ENCODE results near the gene CACUL1. TPM values are rescaled to one million over a fixed set of nuclear protein-coding genes. Genes with fewer than 3 reads are reported as not detected.
A peak's percentile ranks its signal among the peaks of the same experiment; 100 is the strongest.

Gene CACUL1
- total and polyA plus RNA-seq, 5 donors: 7.9 to 37.5 (median 31.6) TPM

DNA sequence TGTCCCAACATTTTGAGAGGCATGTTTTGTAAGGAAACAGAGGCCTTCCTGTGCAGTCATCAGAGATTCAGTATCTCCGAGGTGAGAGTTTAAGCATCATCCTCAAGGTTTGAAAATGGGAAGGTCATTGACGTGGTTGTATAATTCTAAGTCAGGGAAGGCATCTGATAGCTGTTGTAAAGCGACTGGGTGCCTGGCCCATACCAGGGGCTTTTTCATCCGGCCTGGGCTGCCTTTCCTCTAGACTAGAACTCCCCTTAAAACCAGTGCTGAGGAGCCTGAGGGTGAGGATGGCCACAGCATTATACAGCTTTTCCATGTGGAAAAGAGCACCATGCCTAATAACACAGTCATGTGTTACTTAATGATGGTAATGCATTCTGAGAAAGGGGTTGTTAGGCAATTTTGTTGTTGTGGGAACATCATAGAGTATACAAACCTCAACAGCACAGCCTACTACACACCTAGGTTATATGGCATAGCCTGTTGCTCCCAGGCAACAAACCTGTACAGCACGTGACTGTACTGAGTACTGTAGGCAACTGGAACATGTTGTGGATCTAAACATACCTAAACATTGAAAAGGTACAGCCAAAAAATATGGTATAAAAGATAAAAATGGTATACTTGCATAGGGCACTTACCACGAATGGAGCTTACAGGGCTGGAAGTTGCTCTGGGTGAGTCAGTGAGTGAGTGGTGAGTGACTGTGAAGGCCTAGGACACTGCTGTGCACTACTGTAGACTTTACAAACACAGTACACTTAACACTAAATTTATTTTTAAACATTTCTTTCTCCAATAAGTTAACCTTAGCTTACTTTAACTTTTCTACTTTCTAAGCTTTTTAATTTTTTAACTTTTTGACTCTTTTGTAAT, 13.5 kb upstream of the CACUL1 start:
- no peak overlapping the region for H3K4me3 ChIP-seq (ENCODE audit: low read length)
- 78% methylated on average over 6 of the region's 6 CpGs for WGBS
- peaks cover 2% of the 10 kb centered on the region for H3K4me1 ChIP-seq (ENCODE audit: control insufficient read depth, insufficient read depth, low read length)
- no peaks in the 10 kb centered on the region for H3K27me3 ChIP-seq (ENCODE audit: control insufficient read depth, insufficient read depth)
- ATAC-seq (no peak), DNase-seq (no peak)
- intact Hi-C loops (cut with DNase I): no loop called here
- H3K9me3 ChIP-seq (ENCODE audit: control insufficient read depth, low read length): no peaks in the 10 kb centered on the region
- no peak overlapping the region for H3K27ac ChIP-seq (ENCODE audit: low read length)

- H3K9me3 ChIP-seq (ENCODE audit: control insufficient read depth, low read length): no peaks in the 10 kb centered on the region
- peaks cover 2% of the 10 kb centered on the region for H3K4me1 ChIP-seq (ENCODE audit: control insufficient read depth, insufficient read depth, low read length)
- H3K27me3 ChIP-seq (ENCODE audit: control insufficient read depth, insufficient read depth): no peaks in the 10 kb centered on the region
- intact Hi-C loops (cut with DNase I): no loop called here
- no peak overlapping the region for H3K27ac ChIP-seq (ENCODE audit: low read length)
- DNase-seq: no peak
- no peak for ATAC-seq
- WGBS: 78% methylated on average over 6 of the region's 6 CpGs
- H3K4me3 ChIP-seq (ENCODE audit: low read length): no peak overlapping the region
These were observed 12.7 kb upstream of the CACUL1 start for GRCh38 chr10:118767297-118768040.

DNA sequence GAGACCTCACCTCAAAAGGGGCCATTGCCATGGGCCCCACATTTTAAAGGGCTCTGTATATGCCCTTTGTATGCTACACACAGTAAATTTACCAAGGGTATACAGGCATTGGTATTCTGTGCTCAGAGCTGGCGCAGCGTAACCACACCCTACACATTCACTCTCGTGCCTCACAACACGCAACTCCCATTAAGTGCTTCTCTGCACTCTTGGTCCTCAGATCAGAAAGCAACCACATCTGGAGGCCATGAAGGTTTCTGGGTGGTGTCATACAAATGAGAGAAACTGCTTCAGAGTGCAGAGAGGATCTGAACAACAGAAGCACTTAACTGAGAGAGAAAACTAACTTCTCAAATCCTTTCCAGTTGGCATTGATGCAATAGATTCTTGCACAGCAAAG, 9.4 kb upstream of the CACUL1 start:
- intact Hi-C loops (cut with DNase I): no loop called here
- no peak for DNase-seq
- H3K27ac ChIP-seq (ENCODE audit: low read length): no peak overlapping the region
- no peaks in the 10 kb centered on the region for H3K9me3 ChIP-seq (ENCODE audit: control insufficient read depth, low read length)
- peaks cover 2% of the 10 kb centered on the region for H3K4me1 ChIP-seq (ENCODE audit: control insufficient read depth, insufficient read depth, low read length)
- WGBS: 92% methylated on average over 4 of the region's 4 CpGs
- no peak overlapping the region for H3K4me3 ChIP-seq (ENCODE audit: low read length)
- ATAC-seq: no peak
- no peaks in the 10 kb centered on the region for H3K27me3 ChIP-seq (ENCODE audit: control insufficient read depth, insufficient read depth)

DNA sequence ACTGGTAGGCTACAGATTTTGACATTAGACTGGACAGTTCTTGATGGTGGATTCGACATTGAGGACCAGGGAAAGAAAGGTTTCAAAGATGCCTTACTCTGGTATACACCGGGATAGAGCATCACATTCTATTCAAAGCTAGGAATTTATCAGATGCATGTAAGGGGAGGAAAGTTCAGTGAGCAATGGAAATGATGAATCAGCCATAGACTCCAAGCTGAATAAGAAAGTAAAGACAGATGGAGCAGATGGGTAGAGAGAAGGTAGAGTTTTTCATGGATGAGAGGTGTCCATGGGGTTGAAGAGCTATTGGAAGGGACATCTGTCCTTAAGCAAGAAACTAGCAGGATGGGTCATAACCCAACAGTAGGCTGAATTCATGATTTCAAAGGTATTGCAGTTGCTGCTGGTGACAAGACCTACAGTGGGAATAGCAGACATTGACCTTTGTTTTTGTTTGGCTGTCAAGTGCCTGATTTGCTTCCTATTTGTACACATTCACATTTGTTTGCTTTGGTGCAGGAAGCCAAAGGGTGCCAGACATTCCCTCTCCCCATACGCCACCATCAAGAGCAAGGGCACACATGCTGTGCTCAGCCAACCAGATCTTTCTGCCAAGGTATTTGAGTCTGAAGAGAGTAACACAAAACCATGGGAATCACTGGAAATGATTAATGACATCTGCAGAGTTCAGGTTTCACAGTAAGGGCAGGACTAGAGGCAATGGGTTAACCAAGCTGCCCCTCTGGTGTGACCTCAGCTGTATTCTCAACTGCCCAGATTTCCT, 8.6 kb upstream of the CACUL1 start:
- Histone ChIP-seq H3K27ac (ENCODE audit: low read length) (no peak overlapping the region), H3K9me3 (ENCODE audit: control insufficient read depth, low read length) (no peaks in the 10 kb centered on the region), H3K27me3 (ENCODE audit: control insufficient read depth, insufficient read depth) (no peaks in the 10 kb centered on the region), H3K4me1 (ENCODE audit: control insufficient read depth, insufficient read depth, low read length) (peaks cover 2% of the 10 kb centered on the region), H3K4me3 (ENCODE audit: low read length) (no peak overlapping the region)
- 82% methylated on average over 3 of the region's 3 CpGs for WGBS
- intact Hi-C loops (cut with DNase I): no loop called here
- no peak for DNase-seq
- ATAC-seq: no peak

DNA sequence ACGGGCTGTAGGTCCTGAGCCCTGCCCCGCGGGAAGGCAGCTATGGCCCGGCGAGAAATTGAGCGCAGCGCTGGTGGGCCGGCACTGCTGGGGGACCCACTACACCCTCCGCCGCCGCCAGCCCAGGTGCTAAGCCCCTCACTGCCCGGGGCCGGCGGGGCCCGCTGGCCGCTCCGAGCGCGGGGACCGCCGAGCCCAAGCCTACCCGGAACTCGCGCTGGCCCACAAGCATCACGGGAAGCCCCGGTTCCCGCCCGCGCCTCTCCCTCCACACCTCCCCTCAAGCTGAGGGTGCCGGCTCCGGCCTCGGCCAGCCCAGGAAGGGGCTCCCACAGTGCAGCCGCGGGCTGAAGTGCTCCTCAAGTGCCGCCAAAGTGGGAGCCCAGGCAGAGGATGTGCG, 5.5 kb upstream of the CACUL1 start:
- WGBS: 94% methylated on average over 36 of the region's 36 CpGs
- ATAC-seq: no peak

DNA sequence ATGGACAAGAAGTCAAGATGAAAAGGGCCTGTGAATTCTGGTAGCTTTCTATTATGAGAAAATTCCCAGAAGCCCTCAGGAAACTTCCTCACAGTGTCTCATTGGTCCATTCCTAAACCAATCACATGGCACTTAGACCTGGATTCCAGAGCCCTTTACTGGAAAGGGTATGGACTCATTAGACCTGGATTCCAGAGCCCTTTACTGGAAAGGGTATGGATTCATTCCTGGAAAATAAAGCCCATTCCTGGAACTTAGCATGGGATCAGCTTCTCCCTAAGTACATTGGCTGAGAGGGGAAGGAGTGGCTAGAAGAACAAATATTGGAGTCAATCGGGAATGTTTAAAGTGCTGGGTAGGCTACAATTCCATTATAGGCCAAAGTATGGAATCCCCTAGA, 3.7 kb upstream of the CACUL1 start:
- DNase-seq (no peak), ATAC-seq (no peak)
- Histone ChIP-seq H3K4me3 (ENCODE audit: low read length) (no peak overlapping the region), H3K27me3 (ENCODE audit: control insufficient read depth, insufficient read depth) (no peaks in the 10 kb centered on the region), H3K4me1 (ENCODE audit: control insufficient read depth, insufficient read depth, low read length) (no peaks in the 10 kb centered on the region), H3K27ac (ENCODE audit: low read length) (no peak overlapping the region), H3K9me3 (ENCODE audit: control insufficient read depth, low read length) (no peaks in the 10 kb centered on the region)
- intact Hi-C loops (cut with DNase I): no loop called here
- 83% methylated on average over 1 of the region's 1 CpG for WGBS

More for the DNA sequence above, 5.5 kb upstream of the CACUL1 start:
- no peak overlapping the region for H3K27ac ChIP-seq (ENCODE audit: low read length)
- DNase-seq: peak in 1 of 3 donors; percentile 50
- H3K4me1 ChIP-seq (ENCODE audit: control insufficient read depth, insufficient read depth, low read length): no peaks in the 10 kb centered on the region
- H3K27me3 ChIP-seq (ENCODE audit: control insufficient read depth, insufficient read depth): no peaks in the 10 kb centered on the region
- H3K4me3 ChIP-seq (ENCODE audit: low read length): no peak overlapping the region
- H3K9me3 ChIP-seq (ENCODE audit: control insufficient read depth, low read length): no peaks in the 10 kb centered on the region
- intact Hi-C loops (cut with DNase I): no loop called here

DNA sequence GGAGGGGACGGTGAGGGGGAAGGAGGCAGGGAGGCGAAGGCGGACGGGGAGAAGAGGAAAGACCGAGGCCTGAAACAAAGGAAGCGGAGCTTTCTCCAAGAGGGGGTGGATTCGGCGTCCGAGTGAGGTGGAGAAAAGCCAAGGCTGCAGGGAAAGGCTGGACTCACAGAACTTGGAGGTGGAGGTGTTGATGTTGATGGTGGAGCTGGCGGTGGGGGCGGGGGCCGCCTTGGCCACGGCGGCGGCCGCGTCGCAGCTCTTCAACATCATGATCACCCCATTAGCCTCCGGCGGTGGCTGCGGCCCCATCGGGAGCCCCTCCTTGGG, 578 bp downstream of the CACUL1 start:
- Histone ChIP-seq H3K4me3 (ENCODE audit: low read length) (peak overlapping the region; percentile 72), H3K9me3 (ENCODE audit: control insufficient read depth, low read length) (no peaks in the 10 kb centered on the region), H3K27me3 (ENCODE audit: control insufficient read depth, insufficient read depth) (no peaks in the 10 kb centered on the region), H3K4me1 (ENCODE audit: control insufficient read depth, insufficient read depth, low read length) (peaks cover 2% of the 10 kb centered on the region), H3K27ac (ENCODE audit: low read length) (peak overlapping the region; percentile 66)
- DNase-seq: peak in 2 of 3 donors; percentile 44 to 77
- under 1% methylated on average over 22 of the region's 22 CpGs for WGBS
- intact Hi-C loops (cut with DNase I): no loop called here
- ATAC-seq: peak in 1 of 2 donors; percentile 6

GRCh38 chr10:118753331-118754228, 1.2 kb downstream of the CACUL1 start:
- whole genome bisulfite sequencing: 4% methylated on average over 17 of the region's 17 CpGs
- no peak overlapping the region for H3K27ac ChIP-seq (ENCODE audit: low read length)
- DNase-seq (no peak), ATAC-seq (peak in 1 of 2 donors; percentile 26)
- H3K27me3 ChIP-seq (ENCODE audit: control insufficient read depth, insufficient read depth): no peaks in the 10 kb centered on the region
- H3K4me3 ChIP-seq (ENCODE audit: low read length): peak overlapping the region; percentile 72
- peaks cover 2% of the 10 kb centered on the region for H3K4me1 ChIP-seq (ENCODE audit: control insufficient read depth, insufficient read depth, low read length)
- H3K9me3 ChIP-seq (ENCODE audit: control insufficient read depth, low read length): no peaks in the 10 kb centered on the region
- intact Hi-C loops (cut with DNase I): no loop called here

DNA sequence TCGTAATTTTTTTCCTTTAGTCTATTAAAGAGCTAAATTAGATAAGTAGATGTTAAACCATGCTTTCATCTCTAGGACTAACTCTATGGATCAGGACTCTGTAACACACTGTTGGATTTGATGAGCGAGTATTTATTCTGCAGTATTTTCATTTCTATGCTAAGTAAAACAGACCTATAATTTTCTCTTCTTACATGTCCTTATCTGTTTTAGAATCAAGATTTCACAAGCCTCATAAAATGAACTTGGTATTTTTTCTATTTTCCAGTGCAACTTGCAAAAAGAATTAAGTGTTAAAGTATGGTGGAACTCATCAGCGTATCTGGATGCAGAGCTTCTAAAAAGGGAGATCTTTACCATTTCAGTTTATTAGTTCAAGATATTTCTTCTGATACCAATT, 2.4 kb downstream of the CACUL1 start:
- WGBS: 71% methylated on average over 3 of the region's 3 CpGs
- intact Hi-C loops (cut with DNase I): no loop called here
- DNase-seq (no peak), ATAC-seq (no peak)
- no peaks in the 10 kb centered on the region for H3K9me3 ChIP-seq (ENCODE audit: control insufficient read depth, low read length)
- no peak overlapping the region for H3K4me3 ChIP-seq (ENCODE audit: low read length)
- peaks cover 5% of the 10 kb centered on the region for H3K4me1 ChIP-seq (ENCODE audit: control insufficient read depth, insufficient read depth, low read length)
- H3K27ac ChIP-seq (ENCODE audit: low read length): no peak overlapping the region
- H3K27me3 ChIP-seq (ENCODE audit: control insufficient read depth, insufficient read depth): no peaks in the 10 kb centered on the region

DNA sequence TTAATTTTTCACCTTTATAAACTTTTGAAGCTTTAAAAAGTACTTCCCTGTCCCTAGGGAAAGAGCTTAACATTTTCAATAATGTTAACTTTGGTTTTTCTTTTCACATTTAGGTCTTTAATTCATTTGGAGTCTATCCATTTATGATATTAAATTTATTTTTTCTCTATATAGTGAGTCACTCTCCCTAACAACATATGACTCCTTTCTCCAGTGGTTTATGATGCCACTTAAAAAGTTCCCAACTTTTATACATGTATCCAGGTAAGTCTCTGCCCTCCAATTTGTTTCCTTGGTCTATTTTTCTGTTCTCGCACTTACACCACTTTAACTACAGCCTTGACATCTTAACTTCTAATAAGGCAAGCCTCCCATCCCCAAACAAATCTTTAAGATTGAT, 3.5 kb downstream of the CACUL1 start:
- H3K27me3 ChIP-seq (ENCODE audit: control insufficient read depth, insufficient read depth): no peaks in the 10 kb centered on the region
- 94% methylated on average over 1 of the region's 1 CpG for WGBS
- no peak overlapping the region for H3K27ac ChIP-seq (ENCODE audit: low read length)
- H3K4me1 ChIP-seq (ENCODE audit: control insufficient read depth, insufficient read depth, low read length): peaks cover 5% of the 10 kb centered on the region
- no peaks in the 10 kb centered on the region for H3K9me3 ChIP-seq (ENCODE audit: control insufficient read depth, low read length)
- intact Hi-C loops (cut with DNase I): no loop called here
- no peak for DNase-seq
- H3K4me3 ChIP-seq (ENCODE audit: low read length): no peak overlapping the region
- ATAC-seq: no peak

All from right cardiac atrium (tissue), 5 donors.